GM12892 (cell line): ENCODE results near the gene TTC38.

Experiments used
- POLR2AphosphoS5 ChIP-seq: IDR thresholded peaks from 2 replicates; pipeline ENCODE4 v1.6.1; 2011; ENCODE audit warnings: low read depth, low read length, control low read depth
- TAF1 ChIP-seq: IDR thresholded peaks from 2 replicates; pipeline ENCODE4 v1.6.1; 2011; ENCODE audit warnings: low read depth, mild to moderate bottlenecking, control low read depth, low read length, borderline replicate concordance

- TF ChIP-seq TAF1 (no peak), POLR2AphosphoS5 (no peak)
Observed at GRCh38 chr22:46323162-46323561, 55.4 kb downstream of the TTC38 start.
